ENCODE measurements around the gene MAPKAP1.
A peak's percentile ranks its signal among the peaks of the same experiment; 100 is the strongest.

Gene MAPKAP1

GRCh38 chr9:125426926-125427325, 280.1 kb downstream of the MAPKAP1 start:
- DNase-seq, result no peak

- no peak for DNase-seq
These were observed 281.0 kb downstream of the MAPKAP1 start for GRCh38 chr9:125425901-125426515.

GRCh38 chr9:125425170-125425897, 281.7 kb downstream of the MAPKAP1 start:
- DNase-seq, result no peak

DNA sequence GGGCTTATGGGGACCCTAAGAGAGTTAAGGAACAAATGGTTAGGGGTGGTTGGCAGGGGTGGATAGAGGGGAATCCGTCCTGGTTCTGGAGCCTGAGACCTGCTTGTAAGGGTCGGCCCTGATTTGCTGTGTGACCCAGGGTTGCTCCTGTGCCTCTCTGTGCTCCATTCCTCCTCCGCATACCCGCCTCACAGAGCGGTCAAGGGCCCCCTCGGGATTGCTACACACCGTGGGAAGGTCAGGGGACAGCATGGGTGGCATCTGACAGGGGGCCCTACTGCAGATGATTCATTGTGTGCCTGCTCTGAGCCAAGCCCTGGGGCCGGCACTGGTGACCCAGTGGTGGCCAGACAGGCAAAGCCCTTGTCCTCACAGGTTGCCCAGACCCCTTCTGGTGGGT, 283.0 kb downstream of the MAPKAP1 start:
- no peak for DNase-seq

GRCh38 chr9:125422853-125423252, 284.2 kb downstream of the MAPKAP1 start:
- no peak for DNase-seq

DNA sequence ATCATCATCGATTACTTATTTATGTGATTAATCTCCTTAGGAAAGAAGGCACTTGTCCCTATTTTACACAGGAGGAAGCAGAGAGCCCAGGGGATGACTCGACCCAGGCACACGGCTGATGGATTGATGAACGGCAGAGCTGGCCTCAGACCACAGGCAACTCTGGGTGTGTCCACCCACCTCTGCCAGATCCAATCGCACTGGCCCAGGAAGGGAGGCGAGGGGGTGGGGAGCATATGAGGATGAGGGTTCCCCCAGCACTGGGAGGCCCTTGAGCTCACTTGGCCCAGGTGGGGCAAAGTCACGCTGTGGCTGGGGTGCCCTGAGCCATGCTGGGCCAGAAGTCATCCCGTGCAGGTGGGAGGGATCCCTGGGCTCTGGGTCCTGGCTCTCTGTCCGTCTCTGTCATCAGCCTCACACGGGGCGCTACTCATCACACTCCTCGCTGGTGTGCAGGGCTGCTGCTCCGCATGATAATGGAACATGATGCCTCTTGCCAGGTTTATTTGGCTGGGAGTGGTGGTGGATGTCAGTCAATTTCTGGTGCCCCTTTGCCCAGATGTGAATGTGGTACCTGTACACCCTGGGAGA, 285.3 kb downstream of the MAPKAP1 start:
- no peak for DNase-seq

DNA sequence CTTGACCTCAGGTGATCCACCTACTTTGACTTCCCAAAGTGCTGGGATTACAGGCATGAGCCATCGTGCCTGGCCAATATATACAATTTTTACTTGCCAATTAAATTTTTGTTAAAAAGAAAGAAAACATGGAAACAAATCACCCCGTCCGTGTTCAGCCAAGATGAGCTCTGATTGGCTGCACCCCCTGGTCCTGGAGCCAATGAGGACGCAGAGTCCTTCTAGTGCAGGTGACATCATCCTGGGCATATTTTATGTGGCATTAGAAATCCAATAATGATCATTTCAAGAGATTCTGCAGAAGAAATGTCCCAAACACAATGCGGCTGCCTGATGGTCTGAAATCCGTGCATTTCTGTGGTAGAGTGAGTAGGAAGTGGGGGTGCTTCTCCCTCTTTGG, 285.8 kb downstream of the MAPKAP1 start:
- no peak for DNase-seq

- no peak for DNase-seq
These were observed 288.6 kb downstream of the MAPKAP1 start for GRCh38 chr9:125418404-125418803.

GRCh38 chr9:125416517-125416916, 290.5 kb downstream of the MAPKAP1 start:
- DNase-seq, result no peak

DNA sequence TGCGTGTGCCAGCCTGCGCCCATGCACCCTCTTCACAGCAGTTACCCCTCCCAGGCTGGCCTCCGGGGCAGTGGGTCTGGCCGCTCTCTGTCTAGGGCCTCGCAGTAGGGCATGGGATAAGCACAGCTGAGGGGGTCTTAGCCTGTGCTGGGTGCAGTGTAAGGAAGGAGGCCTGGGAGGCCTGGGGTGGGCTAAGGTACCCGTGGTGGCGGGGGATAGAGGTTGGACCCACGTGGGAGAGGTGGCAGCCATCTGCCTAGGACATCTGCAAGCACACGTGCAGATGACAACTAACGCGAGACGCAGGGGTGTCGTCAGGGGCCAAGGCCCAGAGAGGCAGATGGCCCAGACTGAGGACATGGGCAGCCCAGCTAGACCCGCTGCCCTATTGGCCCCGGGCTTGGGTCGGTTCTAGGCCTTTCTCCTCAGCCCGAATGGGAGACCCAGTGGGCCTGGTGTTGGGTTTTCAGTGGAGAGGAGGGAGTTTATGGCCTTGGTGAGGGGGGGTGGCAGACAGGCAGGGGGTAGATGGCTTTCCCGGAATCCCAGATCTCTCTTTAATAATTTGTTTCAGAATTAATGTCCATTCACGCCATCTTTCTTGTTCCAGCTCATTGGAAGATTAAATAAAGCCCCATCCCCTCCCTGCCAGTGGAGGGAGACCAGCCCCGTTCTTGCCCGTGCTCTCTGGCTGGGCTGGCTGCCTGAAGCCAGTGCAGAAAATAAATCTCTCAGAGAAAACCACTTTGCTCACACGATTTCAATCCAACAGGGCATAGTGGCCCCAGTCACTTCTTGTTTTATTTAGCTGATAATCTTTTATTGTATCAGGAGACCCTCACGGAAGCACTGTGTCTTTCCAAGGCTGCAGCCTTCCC, 291.2 kb downstream of the MAPKAP1 start:
- DNase-seq, result no peak

DNA sequence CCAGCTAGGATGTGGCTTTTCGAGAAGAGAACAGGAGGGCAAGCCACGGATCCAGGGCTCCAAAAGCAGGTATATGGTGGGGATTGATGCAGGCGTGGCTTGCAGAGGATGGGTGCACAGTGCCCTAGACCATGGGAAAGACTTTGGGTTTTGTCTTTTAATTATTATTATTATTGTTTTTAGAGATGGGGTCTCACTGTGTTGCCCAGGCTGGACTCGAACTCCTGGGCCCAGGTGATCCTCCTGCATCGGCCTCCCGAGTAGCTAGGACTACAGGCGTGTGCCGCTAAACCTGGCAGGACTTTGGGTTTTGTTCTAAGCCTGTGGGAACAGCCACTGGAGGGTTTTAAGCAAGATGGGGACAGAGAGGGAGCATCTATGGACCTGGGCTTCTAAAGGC, 293.4 kb downstream of the MAPKAP1 start:
- DNase-seq, result no peak

- no peak for DNase-seq
These were observed 294.8 kb downstream of the MAPKAP1 start for GRCh38 chr9:125412166-125412565.

GRCh38 chr9:125411171-125411756, 295.7 kb downstream of the MAPKAP1 start:
- no peak for DNase-seq

- DNase-seq, result no peak
These were observed 296.5 kb downstream of the MAPKAP1 start for GRCh38 chr9:125410522-125410894.

GRCh38 chr9:125409637-125410521, 297.1 kb downstream of the MAPKAP1 start:
- no peak for DNase-seq

DNA sequence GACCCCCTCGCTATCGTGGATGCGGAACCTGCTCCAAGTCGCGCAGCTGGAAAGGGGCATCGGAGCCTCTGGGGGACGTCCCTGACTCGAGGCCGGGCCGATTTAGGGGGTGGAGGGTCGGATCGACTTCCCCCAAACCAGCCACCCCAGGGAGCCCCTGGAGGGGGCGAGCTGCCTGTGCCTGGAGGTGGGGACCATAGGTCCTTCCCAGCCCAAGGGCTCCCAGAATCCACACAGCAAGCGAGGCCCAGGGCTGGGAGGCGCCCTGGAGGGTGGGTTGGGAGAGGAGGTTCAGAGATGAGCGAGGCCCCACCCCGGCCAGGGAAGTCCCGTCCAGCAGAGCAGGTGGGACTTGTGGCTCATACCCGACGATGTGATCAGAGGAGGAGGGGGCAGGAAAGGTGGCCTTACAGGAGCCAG, 297.8 kb downstream of the MAPKAP1 start:
- DNase-seq, result no peak

DNA sequence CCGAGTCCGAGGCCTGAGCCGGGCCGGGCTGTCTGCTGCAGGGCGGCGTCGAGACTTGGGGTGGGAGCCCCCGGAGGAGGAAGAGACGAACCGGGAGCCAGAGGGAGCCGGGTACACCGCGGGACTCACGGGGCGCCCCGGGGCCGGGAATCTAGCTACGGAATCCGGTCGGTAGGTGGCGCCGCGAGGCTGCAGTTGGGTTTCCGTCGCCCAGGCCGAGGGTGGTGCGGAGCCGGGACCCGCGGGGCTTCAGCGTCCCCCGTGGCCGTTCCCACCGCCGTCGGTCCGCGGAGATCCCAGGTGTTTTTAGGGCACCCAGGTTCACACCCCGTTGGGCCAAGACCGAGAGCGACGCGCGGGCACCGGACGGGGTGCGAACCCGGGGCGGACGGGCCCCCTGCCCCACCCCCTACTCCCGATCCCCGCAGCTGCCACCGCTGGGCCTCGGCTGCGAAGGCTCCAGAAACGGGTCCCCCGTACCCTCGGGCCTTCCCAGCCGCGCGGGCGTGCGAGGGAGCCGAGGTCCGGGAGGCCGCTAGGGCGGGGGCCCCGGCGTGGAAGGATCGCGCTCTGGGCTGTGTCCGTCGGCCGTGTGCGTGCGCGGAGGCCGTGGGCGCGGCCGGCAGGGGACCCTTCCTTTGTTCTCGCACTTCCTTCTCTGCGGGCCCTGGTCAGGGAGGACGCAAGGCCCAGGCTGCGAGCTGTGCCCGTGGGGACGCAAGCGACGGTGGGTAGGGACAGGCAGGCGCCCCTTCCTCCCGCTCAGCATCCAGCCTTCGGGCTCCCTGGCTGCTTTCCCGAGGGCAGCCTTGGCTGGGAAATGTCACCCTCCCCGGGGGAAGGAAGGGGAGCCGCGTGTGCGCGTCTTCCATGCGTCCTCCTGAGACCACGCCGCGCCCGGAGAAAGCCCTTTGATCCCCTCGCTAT, 298.8 kb downstream of the MAPKAP1 start:
- DNase-seq, result peak; percentile 92

DNA sequence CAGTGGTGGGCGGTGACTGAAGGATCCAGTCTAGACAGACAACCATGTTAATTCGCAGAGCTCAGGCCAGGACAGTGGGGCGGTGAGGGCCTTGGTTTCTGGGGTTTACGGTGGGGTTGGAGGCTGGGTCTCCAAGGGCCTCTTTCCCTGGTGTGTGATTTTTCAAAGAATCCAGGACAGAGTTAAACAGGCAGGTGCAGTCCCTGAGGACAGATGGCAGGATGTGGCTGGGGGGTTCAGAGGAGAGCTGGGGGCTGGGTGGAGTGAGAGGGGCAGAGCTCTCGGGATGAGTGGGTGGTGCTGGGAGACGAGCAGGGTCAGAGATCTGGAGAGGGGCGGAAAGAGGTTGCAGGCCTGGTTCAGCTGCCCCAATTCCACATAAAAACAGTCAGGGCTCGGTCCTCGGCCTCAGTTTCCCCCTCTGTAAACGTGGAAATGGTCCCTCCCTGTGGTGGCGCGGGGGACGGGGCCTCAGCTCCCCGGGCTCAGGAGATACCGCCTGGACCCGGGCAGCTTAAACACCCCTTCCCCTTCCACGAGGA, 299.5 kb downstream of the MAPKAP1 start:
- DNase-seq, result no peak

- no peak for DNase-seq
These were observed 300.3 kb downstream of the MAPKAP1 start for GRCh38 chr9:125406810-125407087.

- DNase-seq, result no peak
These were observed 300.8 kb downstream of the MAPKAP1 start for GRCh38 chr9:125405938-125406809.

Data from retina (tissue), 1 donor.